Progenitor cell of endocrine pancreas (in vitro differentiated cells): ENCODE data around the gene RNF126. TPM values are rescaled to one million over a fixed set of nuclear protein-coding genes. Genes with fewer than 3 reads are reported as not detected.

Experiments
- DNase-seq: peaks from one replicate; pipeline ENCODE4 v3.0.0; 2021; ENCODE audit warnings: low spot score; ENCODE audit not compliant: unreplicated experiment
- H3K27ac Mint-ChIP-seq: 2 replicates; pipeline ENCODE4 v1.8.0; 2021; ENCODE audit warnings: mild to moderate bottlenecking, moderate library complexity, mixed read lengths
- H3K27me3 Mint-ChIP-seq: 2 replicates; pipeline ENCODE4 v1.8.0; 2021; ENCODE audit warnings: mixed read lengths
- H3K36me3 Mint-ChIP-seq: 2 replicates; pipeline ENCODE4 v1.8.0; 2022; ENCODE audit warnings: mixed read lengths; ENCODE audit not compliant: insufficient read depth
- H3K4me1 Mint-ChIP-seq: 2 replicates; pipeline ENCODE4 v1.8.0; 2021; ENCODE audit warnings: low read depth, mixed read lengths
- H3K4me3 Mint-ChIP-seq: 2 replicates; pipeline ENCODE4 v1.8.0; 2021; ENCODE audit warnings: low read depth, mild to moderate bottlenecking, moderate library complexity, mixed read lengths
- H3K9me3 Mint-ChIP-seq: 2 replicates; pipeline ENCODE4 v1.8.0; 2021; ENCODE audit warnings: low read depth, mixed read lengths
- CTCF ChIP-seq: fragments of 200-600 bp; sonication (generic); IDR thresholded peaks from one replicate; pipeline ENCODE4 v1.5.0; 2021; ENCODE audit warnings: antibody characterized with exemption, mild to moderate bottlenecking; ENCODE audit not compliant: unreplicated experiment
- total RNA-seq: library from RNA; stranded (reverse); gene quantifications from 2 replicates; pipeline ENCODE4 v1.2.1, GENCODE V29; 2021

The RNF126 gene
- total RNA-seq, 1 donor from 2014 or later: 37.3 TPM

- no peak for DNase-seq
- no peaks in the 10 kb centered on the region for H3K4me1 Mint-ChIP-seq
- H3K27ac Mint-ChIP-seq: no peak overlapping the region
Measured at GRCh38 chr19:645912-646778, 16.9 kb downstream of the RNF126 start.

GRCh38 chr19:644789-645188, 18.2 kb downstream of the RNF126 start:
- H3K27me3 Mint-ChIP-seq: no peaks in the 10 kb centered on the region
- no peaks in the 10 kb centered on the region for H3K9me3 Mint-ChIP-seq
- H3K4me3 Mint-ChIP-seq: no peak overlapping the region
- no peak for TF ChIP-seq CTCF
- H3K36me3 Mint-ChIP-seq: peaks cover 4% of the 10 kb centered on the region
- no peak overlapping the region for H3K27ac Mint-ChIP-seq
- no peak for DNase-seq
- no peaks in the 10 kb centered on the region for H3K4me1 Mint-ChIP-seq

More at GRCh38 chr19:645912-646778, 16.9 kb downstream of the RNF126 start:
- Mint-ChIP-seq H3K4me3 (no peak overlapping the region), H3K27me3 (no peaks in the 10 kb centered on the region), H3K9me3 (no peaks in the 10 kb centered on the region), H3K36me3 (peaks cover 4% of the 10 kb centered on the region)
- no peak for TF ChIP-seq CTCF

- H3K9me3 Mint-ChIP-seq: no peaks in the 10 kb centered on the region
- no peak overlapping the region for H3K4me3 Mint-ChIP-seq
- no peak for DNase-seq
- H3K27me3 Mint-ChIP-seq: peaks cover 1% of the 10 kb centered on the region
- peaks cover 4% of the 10 kb centered on the region for H3K36me3 Mint-ChIP-seq
- TF ChIP-seq CTCF: no peak
- no peaks in the 10 kb centered on the region for H3K4me1 Mint-ChIP-seq
- H3K27ac Mint-ChIP-seq: no peak overlapping the region
Measured at GRCh38 chr19:644363-644762, 18.7 kb downstream of the RNF126 start.

GRCh38 chr19:643736-644135, 19.3 kb downstream of the RNF126 start:
- no peaks in the 10 kb centered on the region for H3K4me1 Mint-ChIP-seq
- peaks cover 4% of the 10 kb centered on the region for H3K36me3 Mint-ChIP-seq
- peaks cover 5% of the 10 kb centered on the region for H3K27me3 Mint-ChIP-seq
- no peaks in the 10 kb centered on the region for H3K9me3 Mint-ChIP-seq
- H3K27ac Mint-ChIP-seq: no peak overlapping the region
- no peak for DNase-seq
- TF ChIP-seq CTCF: no peak
- H3K4me3 Mint-ChIP-seq: no peak overlapping the region

- Mint-ChIP-seq H3K36me3 (peaks cover 4% of the 10 kb centered on the region), H3K27me3 (peaks cover 9% of the 10 kb centered on the region), H3K27ac (no peak overlapping the region), H3K9me3 (no peaks in the 10 kb centered on the region), H3K4me1 (no peaks in the 10 kb centered on the region), H3K4me3 (no peak overlapping the region)
- no peak for TF ChIP-seq CTCF
- no peak for DNase-seq
Measured at GRCh38 chr19:642767-643727, 20.0 kb downstream of the RNF126 start.
